ENCODE results near the gene CGB8.
"Not testable (repeated sequence)": the region's sequence is repeated elsewhere in the genome, so short reads cannot be mapped to it uniquely, and the experiment has no call there.

Gene CGB8

DNA sequence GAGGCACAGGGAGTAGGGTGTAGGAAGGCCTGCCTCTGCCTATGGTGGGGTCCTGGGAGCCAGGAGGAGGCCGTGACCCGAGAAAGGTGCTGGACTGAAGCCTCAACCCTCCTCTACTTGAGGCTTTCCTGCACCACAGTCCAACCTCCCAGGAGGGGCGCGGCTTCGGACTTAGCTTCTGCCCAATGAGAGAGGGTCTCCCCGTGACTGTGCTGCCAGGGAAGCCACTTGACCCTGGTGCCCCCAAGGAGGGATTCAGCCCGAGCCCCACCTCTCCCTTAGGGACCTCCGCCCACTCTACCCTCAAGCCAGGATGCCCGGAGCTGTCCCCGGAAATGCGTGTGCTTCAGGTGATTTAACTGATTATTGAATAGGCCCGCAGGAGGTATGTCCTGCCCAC is at the start of gene CGB8:
TSS of gene CGB8 (minus strand) at position 101 of the 400 bp plus-strand sequence. CDS start 372 bp downstream, outside the sequence.
- H3K36me3 ChIP-seq (ENCODE audit: control insufficient read depth in 2 of 2, insufficient read depth in 2 of 2, low read length in 2 of 2); H3K9ac ChIP-seq (ENCODE audit: low read length in 2 of 2); H3K27ac ChIP-seq (ENCODE audit: low read length); H3K4me3 ChIP-seq (ENCODE audit: low read length in 2 of 2); H3K27me3 ChIP-seq (ENCODE audit: control insufficient read depth in 1 of 2, insufficient read depth in 2 of 2, low read length in 2 of 2); H3K9me3 ChIP-seq (ENCODE audit: control insufficient read depth in 2 of 2, low read length in 2 of 2); H3K4me1 ChIP-seq (ENCODE audit: control insufficient read depth, insufficient read depth, low read length): not testable (repeated sequence)

DNA sequence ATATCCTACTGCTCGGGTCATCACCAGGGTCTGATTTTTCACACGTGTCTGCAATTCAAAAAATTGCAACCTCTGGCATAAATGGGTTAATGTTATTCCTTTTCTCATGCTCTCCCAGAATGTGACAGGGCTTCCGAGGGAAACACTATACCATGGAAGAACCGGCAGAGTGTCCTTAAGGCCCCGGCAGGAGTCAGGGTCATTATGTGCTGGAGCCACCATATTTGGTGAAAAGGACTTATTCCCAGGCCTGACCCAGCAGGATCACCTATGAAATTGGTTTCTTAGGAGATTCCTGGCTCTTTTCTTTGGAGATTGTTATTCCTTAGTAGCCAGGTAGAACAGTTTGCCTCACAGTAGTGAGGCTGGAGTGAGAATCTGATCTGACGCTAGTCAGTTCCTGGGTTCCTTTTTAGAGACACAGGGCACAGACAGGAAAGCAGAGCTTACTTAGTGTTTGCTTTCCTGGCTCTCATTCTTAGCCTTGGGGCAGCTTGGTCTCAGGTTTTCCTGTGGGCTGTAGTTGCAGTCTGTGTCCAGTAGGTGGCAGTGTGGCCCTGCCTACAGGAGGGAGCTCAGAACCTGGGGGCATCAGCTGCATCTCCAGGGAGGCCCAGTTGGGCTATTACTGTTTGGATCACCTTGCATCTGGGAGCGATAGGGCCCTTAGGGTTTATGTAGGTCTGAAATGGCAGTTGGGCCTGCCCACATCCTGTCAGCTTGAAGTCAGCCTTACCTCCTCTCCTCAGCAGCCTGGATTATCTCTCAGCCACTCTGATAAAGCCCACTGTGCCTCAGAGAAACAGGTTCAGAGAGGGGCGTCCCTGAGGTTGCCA is 48.8 kb upstream of the CGB8 start:
- H3K9me3 ChIP-seq (ENCODE audit: control insufficient read depth in 2 of 2, low read length in 2 of 2) = no peaks in the 10 kb centered on the region
- H3K4me3 ChIP-seq (ENCODE audit: low read length in 2 of 2) = no peak overlapping the region
- no peaks in the 10 kb centered on the region for H3K27me3 ChIP-seq (ENCODE audit: control insufficient read depth in 1 of 2, insufficient read depth in 2 of 2, low read length in 2 of 2)
- H3K4me1 ChIP-seq (ENCODE audit: control insufficient read depth, insufficient read depth, low read length) = peaks cover 19% of the 10 kb centered on the region
- peaks cover 33 to 41% of the 10 kb centered on the region in 2 donors for H3K36me3 ChIP-seq (ENCODE audit: control insufficient read depth in 2 of 2, insufficient read depth in 2 of 2, low read length in 2 of 2)
- H3K9ac ChIP-seq (ENCODE audit: low read length in 2 of 2) = peak overlapping the region in 1 of 2 donors; percentile 13
- H3K27ac ChIP-seq (ENCODE audit: low read length) = no peak overlapping the region

DNA sequence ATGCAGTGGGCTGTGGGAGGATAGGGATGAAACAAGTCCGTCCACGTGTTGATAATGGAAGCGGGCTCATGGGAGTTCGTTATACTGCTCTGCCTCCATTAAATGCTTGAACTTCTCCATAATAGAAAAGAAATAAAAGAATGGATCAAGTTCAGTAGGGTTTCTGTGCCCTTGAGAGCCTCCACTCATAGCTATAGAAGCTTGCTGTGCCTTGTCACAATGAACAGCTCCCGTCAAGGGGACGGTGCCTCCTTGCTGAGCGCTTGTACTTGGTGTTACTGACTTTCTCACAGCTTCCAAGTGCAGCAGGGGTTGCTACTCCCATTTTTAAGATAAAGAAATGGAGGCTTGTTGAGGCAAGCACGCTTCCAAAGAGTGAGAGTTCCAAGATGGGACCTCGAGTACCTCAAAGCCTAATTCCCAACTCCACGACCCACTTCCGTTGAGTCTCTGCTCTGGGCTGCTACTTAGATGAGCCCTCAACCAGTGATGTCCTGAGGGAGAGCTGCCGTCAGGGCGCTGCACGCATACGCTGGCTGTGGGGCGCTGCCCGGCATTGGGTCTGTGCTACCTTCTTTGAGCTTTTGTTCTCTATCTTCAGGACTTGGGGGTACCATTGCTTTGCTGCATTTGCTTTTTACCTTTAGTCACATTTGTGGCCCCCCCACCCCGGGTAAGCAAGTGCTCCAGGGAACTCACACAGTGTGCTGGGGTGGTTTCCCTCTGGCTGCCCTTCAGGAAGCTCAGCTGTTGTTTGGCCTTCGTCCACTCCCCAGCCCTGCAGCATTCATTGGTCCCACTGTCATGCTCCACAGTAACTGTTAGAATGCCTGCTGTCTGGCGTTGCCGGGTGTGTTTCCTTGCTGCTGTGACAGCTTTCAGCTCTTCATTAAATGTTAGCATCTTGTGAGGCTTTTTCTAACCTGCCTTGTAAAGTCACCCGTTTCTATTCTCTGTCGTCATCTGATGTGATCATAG is 45.9 kb upstream of the CGB8 start:
- no peak overlapping the region for H3K9ac ChIP-seq (ENCODE audit: low read length in 2 of 2)
- no peak overlapping the region for H3K4me3 ChIP-seq (ENCODE audit: low read length in 2 of 2)
- no peaks in the 10 kb centered on the region for H3K27me3 ChIP-seq (ENCODE audit: control insufficient read depth in 1 of 2, insufficient read depth in 2 of 2, low read length in 2 of 2)

GRCh38 chr19:49092686-49093085 is 43.8 kb upstream of the CGB8 start:
- peaks cover 23 to 36% of the 10 kb centered on the region in 2 donors for H3K36me3 ChIP-seq (ENCODE audit: control insufficient read depth in 2 of 2, insufficient read depth in 2 of 2, low read length in 2 of 2)
- H3K4me1 ChIP-seq (ENCODE audit: control insufficient read depth, insufficient read depth, low read length) = peaks cover 9% of the 10 kb centered on the region

More for the DNA sequence above, 45.9 kb upstream of the CGB8 start:
- Histone ChIP-seq H3K4me1 (ENCODE audit: control insufficient read depth, insufficient read depth, low read length) (peaks cover 17% of the 10 kb centered on the region), H3K36me3 (ENCODE audit: control insufficient read depth in 2 of 2, insufficient read depth in 2 of 2, low read length in 2 of 2) (peaks cover 30 to 42% of the 10 kb centered on the region in 2 donors), H3K27ac (ENCODE audit: low read length) (no peak overlapping the region), H3K9me3 (ENCODE audit: control insufficient read depth in 2 of 2, low read length in 2 of 2) (no peaks in the 10 kb centered on the region)

DNA sequence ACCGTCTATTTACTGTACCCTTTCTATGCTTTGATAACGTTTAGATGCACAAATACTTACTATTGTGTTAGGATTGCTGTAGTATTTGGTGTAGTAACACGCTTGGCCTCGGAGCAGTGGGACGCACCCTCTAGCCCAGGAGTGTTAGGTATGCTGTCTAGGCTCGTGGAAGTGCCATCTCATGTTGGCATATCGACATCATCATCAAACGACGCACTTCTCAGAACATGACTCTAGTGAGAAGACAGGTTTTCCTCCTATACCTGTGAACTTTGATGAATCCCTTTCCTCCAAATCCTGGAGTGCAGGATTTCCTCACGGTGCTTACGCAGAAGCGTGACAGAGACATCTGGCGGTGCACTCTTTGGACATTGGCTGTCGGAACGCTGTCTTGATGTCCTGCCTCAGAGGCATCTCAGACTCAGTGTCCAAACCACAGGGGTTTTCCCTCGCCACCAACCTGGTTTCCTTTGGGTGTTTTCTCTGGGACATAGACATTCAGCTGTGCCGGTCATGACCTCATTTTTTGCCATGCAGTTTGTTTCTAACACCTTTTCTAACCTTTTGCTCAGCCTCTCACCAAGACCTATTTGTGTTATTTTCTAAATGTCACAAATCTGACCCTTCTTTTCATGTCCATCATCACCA is 42.6 kb upstream of the CGB8 start:
- Histone ChIP-seq H3K36me3 (ENCODE audit: control insufficient read depth in 2 of 2, insufficient read depth in 2 of 2, low read length in 2 of 2) (peaks cover 23 to 35% of the 10 kb centered on the region in 2 donors), H3K9me3 (ENCODE audit: control insufficient read depth in 2 of 2, low read length in 2 of 2) (no peaks in the 10 kb centered on the region), H3K27ac (ENCODE audit: low read length) (no peak overlapping the region), H3K9ac (ENCODE audit: low read length in 2 of 2) (no peak overlapping the region), H3K27me3 (ENCODE audit: control insufficient read depth in 1 of 2, insufficient read depth in 2 of 2, low read length in 2 of 2) (no peaks in the 10 kb centered on the region), H3K4me3 (ENCODE audit: low read length in 2 of 2) (no peak overlapping the region), H3K4me1 (ENCODE audit: control insufficient read depth, insufficient read depth, low read length) (peaks cover 17% of the 10 kb centered on the region)

More at GRCh38 chr19:49092686-49093085, 43.8 kb upstream of the CGB8 start:
- Histone ChIP-seq H3K9me3 (ENCODE audit: control insufficient read depth in 2 of 2, low read length in 2 of 2) (no peaks in the 10 kb centered on the region), H3K27me3 (ENCODE audit: control insufficient read depth in 1 of 2, insufficient read depth in 2 of 2, low read length in 2 of 2) (no peaks in the 10 kb centered on the region), H3K4me3 (ENCODE audit: low read length in 2 of 2) (no peak overlapping the region), H3K27ac (ENCODE audit: low read length) (no peak overlapping the region), H3K9ac (ENCODE audit: low read length in 2 of 2) (no peak overlapping the region)

DNA sequence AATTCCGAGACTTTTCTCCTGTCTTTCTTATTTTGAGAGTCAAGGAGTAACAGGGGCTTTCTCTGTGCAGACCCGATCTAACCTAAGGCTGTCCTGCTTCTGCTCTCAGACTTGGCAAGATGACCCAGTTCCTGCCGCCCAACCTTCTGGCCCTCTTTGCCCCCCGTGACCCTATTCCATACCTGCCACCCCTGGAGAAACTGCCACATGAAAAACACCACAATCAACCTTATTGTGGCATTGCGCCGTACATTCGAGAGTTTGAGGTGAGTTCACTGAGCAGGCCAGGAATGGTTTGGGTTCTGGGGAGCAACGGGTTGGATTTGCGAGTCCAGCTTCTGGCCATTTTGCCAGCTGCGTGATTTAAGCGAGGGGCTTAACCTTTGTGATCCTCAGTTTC is 37.4 kb upstream of the CGB8 start:
- no peaks in the 10 kb centered on the region for H3K9me3 ChIP-seq (ENCODE audit: control insufficient read depth in 2 of 2, low read length in 2 of 2)
- no peak overlapping the region for H3K27ac ChIP-seq (ENCODE audit: low read length)
- H3K27me3 ChIP-seq (ENCODE audit: control insufficient read depth in 1 of 2, insufficient read depth in 2 of 2, low read length in 2 of 2) = no peaks in the 10 kb centered on the region
- peak overlapping the region; percentile 95 to 96 for H3K9ac ChIP-seq (ENCODE audit: low read length in 2 of 2)
- H3K36me3 ChIP-seq (ENCODE audit: control insufficient read depth in 2 of 2, insufficient read depth in 2 of 2, low read length in 2 of 2) = peaks cover 18 to 21% of the 10 kb centered on the region in 2 donors
- H3K4me1 ChIP-seq (ENCODE audit: control insufficient read depth, insufficient read depth, low read length) = peaks cover 24% of the 10 kb centered on the region
- peak overlapping the region; percentile 92 to 99 for H3K4me3 ChIP-seq (ENCODE audit: low read length in 2 of 2)

DNA sequence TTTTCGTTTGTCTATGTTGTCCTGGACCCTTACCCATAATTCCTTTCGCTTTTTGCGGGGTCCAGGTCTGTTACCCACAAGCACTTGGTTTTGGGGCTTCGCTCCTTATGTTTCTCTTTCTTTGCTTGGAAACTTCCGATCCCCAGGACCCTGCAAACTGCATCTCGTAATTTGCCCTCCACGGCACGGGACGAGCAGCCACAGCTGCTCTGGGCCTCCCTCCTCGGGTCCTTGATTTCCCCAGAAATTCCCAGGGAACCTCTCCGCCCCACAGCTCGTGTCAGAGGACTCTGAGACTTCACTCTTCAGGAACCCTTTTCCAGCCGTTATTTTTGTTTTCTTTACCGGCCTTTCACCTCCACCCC is 36.9 kb upstream of the CGB8 start:
- Histone ChIP-seq H3K36me3 (ENCODE audit: control insufficient read depth in 2 of 2, insufficient read depth in 2 of 2, low read length in 2 of 2) (peaks cover 16 to 19% of the 10 kb centered on the region in 2 donors), H3K9me3 (ENCODE audit: control insufficient read depth in 2 of 2, low read length in 2 of 2) (no peaks in the 10 kb centered on the region), H3K27ac (ENCODE audit: low read length) (peak overlapping the region; percentile 76), H3K4me3 (ENCODE audit: low read length in 2 of 2) (peak overlapping the region; percentile 92 to 99), H3K9ac (ENCODE audit: low read length in 2 of 2) (peak overlapping the region; percentile 95 to 96), H3K4me1 (ENCODE audit: control insufficient read depth, insufficient read depth, low read length) (peaks cover 24% of the 10 kb centered on the region), H3K27me3 (ENCODE audit: control insufficient read depth in 1 of 2, insufficient read depth in 2 of 2, low read length in 2 of 2) (no peaks in the 10 kb centered on the region)

GRCh38 chr19:49085020-49085867 is 36.3 kb upstream of the CGB8 start, which contains the start of gene SNRNP70:
SNRNP70 (plus strand) TSS chr19:49085451; CDS start chr19:49086415, 964 bp downstream.
- peak within 1 kb of the TSS; percentile 95 to 96 for H3K9ac ChIP-seq (ENCODE audit: low read length in 2 of 2)
- peaks cover 10 to 13% of the 10 kb centered on the region in 2 donors for H3K36me3 ChIP-seq (ENCODE audit: control insufficient read depth in 2 of 2, insufficient read depth in 2 of 2, low read length in 2 of 2)
- peaks cover 24% of the 10 kb centered on the region for H3K4me1 ChIP-seq (ENCODE audit: control insufficient read depth, insufficient read depth, low read length)
- no peaks in the 10 kb centered on the region for H3K9me3 ChIP-seq (ENCODE audit: control insufficient read depth in 2 of 2, low read length in 2 of 2)
- peak within 1 kb of the TSS; percentile 76 for H3K27ac ChIP-seq (ENCODE audit: low read length)
- no peaks in the 10 kb centered on the region for H3K27me3 ChIP-seq (ENCODE audit: control insufficient read depth in 1 of 2, insufficient read depth in 2 of 2, low read length in 2 of 2)
- peak within 1 kb of the TSS; percentile 92 to 99 for H3K4me3 ChIP-seq (ENCODE audit: low read length in 2 of 2)

DNA sequence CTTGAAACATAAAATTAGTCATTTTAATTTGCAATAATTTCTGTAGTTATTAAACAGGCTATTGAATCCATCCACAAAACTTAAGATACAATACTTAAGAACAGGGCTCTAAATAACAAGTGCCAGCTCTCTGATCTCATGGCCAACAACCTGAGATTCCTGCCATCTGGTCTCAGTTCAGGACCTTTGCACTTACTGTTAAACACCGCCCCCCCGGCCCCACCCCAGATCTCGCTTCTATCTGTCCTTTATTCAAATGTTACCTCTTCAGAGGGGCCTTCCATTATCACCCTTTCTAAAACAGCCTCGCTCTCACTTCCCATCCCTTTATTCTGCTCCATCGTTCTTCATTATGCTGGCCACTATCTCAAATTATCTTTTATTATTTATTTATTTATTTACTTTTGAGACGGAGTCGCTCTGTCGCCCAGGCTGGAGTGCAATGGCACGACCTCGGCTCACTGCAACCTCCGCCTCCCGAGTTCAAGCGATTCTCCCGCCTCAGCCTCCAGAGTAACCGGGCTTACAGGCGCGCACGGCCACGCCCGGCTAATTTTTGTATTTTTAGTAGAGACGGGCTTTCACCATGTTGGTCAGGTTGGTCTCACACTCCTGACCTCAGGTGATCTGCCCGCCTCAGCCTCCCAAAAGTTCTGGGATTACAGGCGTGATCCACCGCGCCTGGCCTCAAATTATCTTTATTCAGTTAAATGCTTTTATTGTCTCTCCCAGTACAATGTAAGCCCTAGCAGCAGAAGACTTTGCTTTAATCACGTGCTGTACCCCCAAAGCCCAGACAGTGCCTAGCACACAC is 35.5 kb upstream of the CGB8 start:
- Histone ChIP-seq H3K9me3 (ENCODE audit: control insufficient read depth in 2 of 2, low read length in 2 of 2) (no peaks in the 10 kb centered on the region), H3K4me1 (ENCODE audit: control insufficient read depth, insufficient read depth, low read length) (peaks cover 24% of the 10 kb centered on the region), H3K27me3 (ENCODE audit: control insufficient read depth in 1 of 2, insufficient read depth in 2 of 2, low read length in 2 of 2) (no peaks in the 10 kb centered on the region), H3K36me3 (ENCODE audit: control insufficient read depth in 2 of 2, insufficient read depth in 2 of 2, low read length in 2 of 2) (peaks cover 8 to 11% of the 10 kb centered on the region in 2 donors), H3K9ac (ENCODE audit: low read length in 2 of 2) (peak overlapping the region; percentile 88 to 96), H3K4me3 (ENCODE audit: low read length in 2 of 2) (peak overlapping the region; percentile 84 to 92), H3K27ac (ENCODE audit: low read length) (peak overlapping the region; percentile 76)

All from stomach smooth muscle (tissue), 2 donors.